ENCODE results near the gene RNF32. TPM values are rescaled to one million over a fixed set of nuclear protein-coding genes. Genes with fewer than 3 reads are reported as not detected.

RNF32 gene
- 1 to 10 TPM in 1 of 4 donors, under 1 TPM in 2, not detected in 1; 0.29 to 1.1 (median 0.83) TPM for total RNA-seq

DNA sequence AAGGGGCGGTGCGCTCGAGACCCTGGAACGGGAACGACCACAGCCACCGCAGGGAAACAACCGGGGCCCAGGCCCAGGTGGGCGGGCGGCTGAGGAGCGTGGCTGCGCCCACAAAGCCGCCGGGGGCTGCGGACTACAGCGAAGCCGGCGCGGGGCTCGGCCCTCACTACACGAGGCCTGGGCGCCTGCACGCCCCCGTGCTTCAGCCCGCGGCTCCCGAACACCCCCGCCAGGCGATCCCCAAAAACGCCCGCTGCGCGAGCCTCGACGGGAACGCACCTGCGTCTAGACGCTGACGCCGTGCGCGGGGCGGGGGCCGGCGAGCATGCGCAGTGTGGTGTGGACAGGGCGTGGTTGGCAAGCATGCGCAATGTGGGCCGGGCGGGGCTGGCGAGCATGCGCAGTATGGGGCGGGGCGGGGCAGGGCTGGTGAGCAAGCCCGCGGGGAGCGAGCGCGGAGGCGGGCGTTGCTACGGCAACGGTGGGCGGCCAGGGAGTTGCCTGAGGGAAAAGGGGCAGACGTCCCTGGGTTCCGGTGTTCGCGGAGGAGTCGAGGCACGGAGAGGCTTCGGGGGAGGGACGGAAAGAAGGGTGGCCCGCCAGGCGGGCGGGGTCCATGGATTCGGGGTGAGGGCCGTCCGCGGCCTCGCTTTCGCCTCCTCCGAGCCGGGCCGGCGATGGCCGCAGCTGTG lies at the start of gene RNF32:
Gene RNF32 (plus strand): TSS at position 518 of the 692 bp plus-strand sequence. CDS start 3,104 bp downstream, outside the sequence.
- peaks cover 7 to 21% (median 19%) of the 10 kb centered on the region in 4 donors for H3K4me1 ChIP-seq
- H3K9me3 ChIP-seq, result peaks cover 0 to 8% (median 0%) of the 10 kb centered on the region in 4 donors
- TF ChIP-seq POLR2A (IDR thresholded peaks at IDR 0.05; ENCODE audit: low read depth) (no peak), POLR2AphosphoS5 (IDR thresholded peaks at IDR 0.05) (peak; percentile 80 to 86), EP300 (IDR thresholded peaks at IDR 0.05) (no peak)
- TF ChIP-seq, protein P1, sequence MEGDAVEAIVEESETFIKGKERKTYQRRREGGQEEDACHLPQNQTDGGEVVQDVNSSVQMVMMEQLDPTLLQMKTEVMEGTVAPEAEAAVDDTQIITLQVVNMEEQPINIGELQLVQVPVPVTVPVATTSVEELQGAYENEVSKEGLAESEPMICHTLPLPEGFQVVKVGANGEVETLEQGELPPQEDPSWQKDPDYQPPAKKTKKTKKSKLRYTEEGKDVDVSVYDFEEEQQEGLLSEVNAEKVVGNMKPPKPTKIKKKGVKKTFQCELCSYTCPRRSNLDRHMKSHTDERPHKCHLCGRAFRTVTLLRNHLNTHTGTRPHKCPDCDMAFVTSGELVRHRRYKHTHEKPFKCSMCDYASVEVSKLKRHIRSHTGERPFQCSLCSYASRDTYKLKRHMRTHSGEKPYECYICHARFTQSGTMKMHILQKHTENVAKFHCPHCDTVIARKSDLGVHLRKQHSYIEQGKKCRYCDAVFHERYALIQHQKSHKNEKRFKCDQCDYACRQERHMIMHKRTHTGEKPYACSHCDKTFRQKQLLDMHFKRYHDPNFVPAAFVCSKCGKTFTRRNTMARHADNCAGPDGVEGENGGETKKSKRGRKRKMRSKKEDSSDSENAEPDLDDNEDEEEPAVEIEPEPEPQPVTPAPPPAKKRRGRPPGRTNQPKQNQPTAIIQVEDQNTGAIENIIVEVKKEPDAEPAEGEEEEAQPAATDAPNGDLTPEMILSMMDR (IDR thresholded peaks at IDR 0.05), result no peak
- no peaks in the 10 kb centered on the region for H3K36me3 ChIP-seq
- WGBS, result 3% methylated on average over 33 of the region's 85 CpGs
- intact Hi-C loops (cut with DNase I), result loop anchor here (10.0 kb wide), 2 partner anchors 56 to 996 kb away; partner anchors contain the start of gene RBM33
- peaks cover 0 to 7% (median 0%) of the 10 kb centered on the region in 4 donors for H3K27me3 ChIP-seq
- H3K4me3 ChIP-seq, result peak within 1 kb of the TSS; percentile 57 to 89 (median 68)
- H3K27ac ChIP-seq (replicated peaks in 1 of 4), result peak within 1 kb of the TSS; percentile 8 to 71 (median 58)
- peak; percentile 95 for DNase-seq (ENCODE audit: extremely low spot score)

DNA sequence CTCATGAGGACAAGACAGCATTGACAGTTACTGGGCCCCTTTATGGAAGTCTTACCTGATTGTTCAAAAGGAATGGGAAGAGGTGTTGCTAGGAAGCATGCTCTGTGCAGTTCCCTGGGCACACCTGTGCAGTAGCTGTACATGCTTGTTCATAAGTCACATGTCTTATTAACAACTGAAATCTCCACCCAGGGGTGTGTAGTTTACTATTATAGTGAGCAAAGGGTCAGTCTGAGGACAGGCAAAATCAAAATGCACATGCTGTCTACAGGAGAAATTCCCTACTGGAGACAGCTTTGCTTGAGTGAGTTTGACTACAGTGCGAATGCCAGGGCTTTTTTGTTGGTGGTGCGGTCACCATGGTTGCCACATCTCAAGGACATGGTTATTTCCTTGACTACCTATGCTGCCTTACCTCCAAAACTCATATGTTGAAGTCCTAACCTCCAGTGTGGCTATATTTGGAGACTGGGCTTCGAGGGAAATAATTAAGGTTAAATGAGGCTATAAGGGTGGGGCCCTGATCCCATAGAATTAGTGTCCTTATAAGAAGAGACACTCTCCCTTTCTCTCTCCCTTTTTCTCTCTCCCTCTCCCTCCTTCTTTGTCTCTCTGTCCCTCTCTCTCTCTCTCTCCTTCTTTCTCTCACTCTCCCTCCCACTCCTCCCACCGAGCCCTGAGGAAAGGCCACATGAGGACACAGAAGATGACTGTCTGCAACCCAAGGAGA lies 48.3 kb upstream of the RNF32 start:
- WGBS, result 82% methylated on average over 4 of the region's 4 CpGs
- no peaks in the 10 kb centered on the region for H3K4me1 ChIP-seq
- H3K9me3 ChIP-seq, result peaks cover 0 to 17% (median 11%) of the 10 kb centered on the region in 4 donors
- H3K36me3 ChIP-seq, result no peaks in the 10 kb centered on the region
- no peaks in the 10 kb centered on the region for H3K27me3 ChIP-seq
- no peak for TF ChIP-seq EP300 (IDR thresholded peaks at IDR 0.05)
- TF ChIP-seq POLR2AphosphoS5 (IDR thresholded peaks at IDR 0.05), result no peak
- TF ChIP-seq, protein P1 (IDR thresholded peaks at IDR 0.05), result no peak
- no peak for TF ChIP-seq POLR2A (IDR thresholded peaks at IDR 0.05; ENCODE audit: low read depth)
- no peak for DNase-seq (ENCODE audit: extremely low spot score)
- H3K27ac ChIP-seq (replicated peaks in 1 of 4), result no peak overlapping the region
- intact Hi-C loops (cut with DNase I), result no loop called here
- no peak overlapping the region for H3K4me3 ChIP-seq

DNA sequence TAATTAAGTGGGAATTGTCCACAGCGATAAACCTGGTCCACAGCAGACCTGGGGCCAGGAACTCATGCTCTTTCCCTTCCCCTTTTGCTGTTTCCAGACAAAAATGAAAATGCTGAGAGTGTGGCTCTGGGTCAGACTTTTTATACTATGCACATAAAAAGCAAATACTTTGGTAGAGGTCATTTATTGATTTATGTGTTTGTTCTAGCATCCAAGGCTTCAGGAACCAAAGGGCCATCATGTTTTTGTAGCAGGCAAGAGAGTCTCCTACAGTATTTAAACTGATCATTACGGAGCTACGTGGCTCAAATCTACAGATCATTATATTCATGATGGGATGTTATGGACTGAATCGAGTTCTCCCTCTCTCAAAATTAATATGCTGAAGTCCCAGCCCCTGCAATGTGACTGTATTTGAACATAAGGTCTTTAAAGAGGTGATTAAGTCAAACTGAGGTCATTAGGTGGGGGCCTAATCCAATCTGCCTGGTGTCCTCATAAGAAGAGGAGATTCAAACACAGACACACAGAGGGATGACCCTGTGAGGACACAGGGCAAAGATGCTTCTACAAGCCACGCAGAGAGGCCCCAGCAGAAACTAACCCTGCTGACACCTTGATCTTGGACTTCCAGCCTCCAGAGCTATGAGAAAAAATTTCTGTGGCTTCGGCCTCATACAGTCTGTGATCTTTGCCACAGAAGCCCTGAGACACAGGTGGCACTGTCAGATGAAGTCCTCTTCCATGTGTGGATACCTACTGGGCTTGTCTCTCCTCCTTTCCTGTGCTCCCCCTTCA lies 46.1 kb upstream of the RNF32 start:
- Histone ChIP-seq H3K4me3 (no peak overlapping the region), H3K9me3 (peaks cover 0 to 17% (median 11%) of the 10 kb centered on the region in 4 donors), H3K4me1 (no peaks in the 10 kb centered on the region), H3K27me3 (no peaks in the 10 kb centered on the region), H3K27ac (replicated peaks in 1 of 4) (no peak overlapping the region), H3K36me3 (no peaks in the 10 kb centered on the region)
- TF ChIP-seq, protein P1 (IDR thresholded peaks at IDR 0.05), result no peak
- TF ChIP-seq EP300 (IDR thresholded peaks at IDR 0.05), result no peak
- TF ChIP-seq POLR2A (IDR thresholded peaks at IDR 0.05; ENCODE audit: low read depth), result no peak
- TF ChIP-seq POLR2AphosphoS5 (IDR thresholded peaks at IDR 0.05), result no peak
- intact Hi-C loops (cut with DNase I), result no loop called here
- 92% methylated on average over 6 of the region's 6 CpGs for WGBS
- DNase-seq (ENCODE audit: extremely low spot score), result no peak

DNA sequence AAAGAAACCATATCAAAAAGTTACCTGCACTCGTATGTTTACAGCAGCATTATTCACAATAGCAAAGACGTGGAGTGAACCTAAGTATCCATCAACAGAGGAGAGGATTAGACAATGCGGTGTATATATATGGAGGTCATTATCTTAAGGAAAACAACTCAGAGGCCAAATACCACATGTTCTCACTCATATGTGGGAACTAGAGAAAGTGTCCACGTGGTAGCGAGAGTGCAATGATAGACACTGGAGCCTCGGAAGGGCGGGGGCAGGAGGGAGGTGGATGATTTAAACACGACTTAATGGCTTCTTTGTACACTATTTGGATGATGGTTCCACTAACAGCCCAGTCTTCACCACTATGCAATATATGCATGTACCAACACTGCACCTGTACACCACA lies 40.1 kb upstream of the RNF32 start:
- peaks cover 0 to 11% (median 3%) of the 10 kb centered on the region in 4 donors for H3K27me3 ChIP-seq
- no peak for TF ChIP-seq POLR2A (IDR thresholded peaks at IDR 0.05; ENCODE audit: low read depth)
- no peak for TF ChIP-seq POLR2AphosphoS5 (IDR thresholded peaks at IDR 0.05)
- TF ChIP-seq, protein P1 (IDR thresholded peaks at IDR 0.05), result no peak
- no peak for TF ChIP-seq EP300 (IDR thresholded peaks at IDR 0.05)
- 78% methylated on average over 8 of the region's 8 CpGs for whole genome bisulfite sequencing
- H3K4me1 ChIP-seq, result no peaks in the 10 kb centered on the region
- no peak overlapping the region for H3K4me3 ChIP-seq
- DNase-seq (ENCODE audit: extremely low spot score), result peak; percentile 37
- H3K9me3 ChIP-seq, result no peaks in the 10 kb centered on the region
- intact Hi-C loops (cut with DNase I), result no loop called here
- no peaks in the 10 kb centered on the region for H3K36me3 ChIP-seq
- H3K27ac ChIP-seq (replicated peaks in 1 of 4), result no peak overlapping the region
